ENCODE measurements around the gene TEX264. TPM values are rescaled to one million over a fixed set of nuclear protein-coding genes. Genes with fewer than 3 reads are reported as not detected.
A peak's percentile ranks its signal among the peaks of the same experiment; 100 is the strongest.

TEX264 gene
- 57.4 and 59.6 TPM in 2 replicates for total RNA-seq
- polyA plus RNA-seq: 98.7 and 103 TPM in 2 replicates

- Histone ChIP-seq H3K27ac (peak within 1 kb of the TSS; percentile 90), H3K4me2 (peak within 1 kb of the TSS; percentile 94), H4K20me1 (ENCODE audit: insufficient read depth, poor library complexity, severe bottlenecking) (no peaks in the 10 kb centered on the region), H3K9me3 (ENCODE audit: low read depth) (no peaks in the 10 kb centered on the region), H3K79me2 (peaks cover 21% of the 10 kb centered on the region), H3K9me2 (replicated peaks; ENCODE audit: insufficient read depth) (no peaks in the 10 kb centered on the region), H3K4me3 (peak within 1 kb of the TSS; percentile 84), H3K4me1 (ENCODE audit: insufficient read depth) (peaks cover 13% of the 10 kb centered on the region), H3K36me3 (replicated peaks; ENCODE audit: insufficient read depth, low read depth) (no peaks in the 10 kb centered on the region), H3K27me3 (no peaks in the 10 kb centered on the region), H2AFZ (peak within 1 kb of the TSS; percentile 95)
- TF ChIP-seq EZH2phosphoT487 (IDR thresholded peaks at IDR 0.05; ENCODE audit: low read depth, severe bottlenecking, unreplicated experiment): no peak
- no peak for TF ChIP-seq CTCF (IDR thresholded peaks at IDR 0.05; ENCODE audit: poor library complexity)
- no peak for TF ChIP-seq EZH2 (IDR thresholded peaks at IDR 0.05; ENCODE audit: borderline replicate concordance)
- WGBS (ENCODE audit: low lambda C conversion rate, missing lambda C conversion rate): 3% methylated on average over 56 of the region's 81 CpGs
- DNase-seq (ENCODE audit: low spot score): peak; percentile 96
Measured at GRCh38 chr3:51670823-51671733, at the start of gene TEX264. Gene TEX264 (plus strand): TSS chr3:51671252. CDS start chr3:51674305, 3,053 bp downstream.

DNA sequence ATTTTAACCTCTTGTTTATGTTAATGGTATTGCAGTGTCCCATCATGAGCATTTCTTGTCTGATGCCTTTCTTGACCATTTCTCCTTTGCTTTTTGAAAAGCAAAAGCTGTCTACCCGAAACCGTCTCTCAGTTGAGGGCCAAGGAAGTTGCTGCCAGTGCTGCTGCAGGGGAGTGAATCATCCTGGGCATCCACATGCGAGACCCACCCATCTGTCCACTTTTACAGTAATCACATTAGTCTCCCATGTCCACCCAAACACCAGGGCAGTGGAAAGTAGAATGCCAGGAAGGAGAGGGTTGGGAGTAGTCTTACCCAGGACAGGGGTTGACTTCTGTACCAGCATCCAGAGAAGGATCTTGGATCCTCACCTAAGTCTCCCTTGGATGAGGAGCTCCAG, 48.6 kb upstream of the TEX264 start:
- Histone ChIP-seq H3K79me2 (peaks cover 23% of the 10 kb centered on the region), H2AFZ (no peak overlapping the region), H3K4me2 (no peak overlapping the region), H3K4me3 (no peak overlapping the region), H3K27me3 (no peaks in the 10 kb centered on the region), H3K9me3 (ENCODE audit: low read depth) (no peaks in the 10 kb centered on the region), H3K4me1 (ENCODE audit: insufficient read depth) (peaks cover 22% of the 10 kb centered on the region), H3K27ac (no peak overlapping the region), H4K20me1 (ENCODE audit: insufficient read depth, poor library complexity, severe bottlenecking) (no peaks in the 10 kb centered on the region), H3K9me2 (replicated peaks; ENCODE audit: insufficient read depth) (no peaks in the 10 kb centered on the region), H3K36me3 (replicated peaks; ENCODE audit: insufficient read depth, low read depth) (no peaks in the 10 kb centered on the region)
- DNase-seq (ENCODE audit: low spot score): no peak
- WGBS (ENCODE audit: low lambda C conversion rate, missing lambda C conversion rate): 100% methylated on average over 3 of the region's 3 CpGs
- TF ChIP-seq EZH2 (IDR thresholded peaks at IDR 0.05; ENCODE audit: borderline replicate concordance) (no peak), EZH2phosphoT487 (IDR thresholded peaks at IDR 0.05; ENCODE audit: low read depth, severe bottlenecking, unreplicated experiment) (no peak), CTCF (IDR thresholded peaks at IDR 0.05; ENCODE audit: poor library complexity) (no peak)

DNA sequence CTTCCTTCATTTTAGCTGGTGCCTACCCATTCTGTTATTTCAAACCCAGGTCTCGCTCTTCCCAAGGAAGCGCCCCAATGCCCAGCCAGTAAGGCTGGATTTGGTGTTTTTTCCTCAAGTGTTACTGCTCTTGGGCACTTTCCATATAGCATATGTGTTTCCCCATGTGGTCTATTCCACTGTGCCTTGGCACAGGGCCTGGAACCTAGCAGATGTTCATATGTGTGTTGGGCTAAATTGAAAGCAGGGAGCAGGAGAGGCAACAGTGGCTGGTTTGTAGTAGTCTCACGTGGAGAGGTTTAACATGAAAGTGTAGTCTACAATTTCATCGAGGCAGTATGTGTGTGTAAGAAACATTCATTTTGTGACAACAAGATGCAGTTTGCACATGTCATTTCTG, 48.2 kb upstream of the TEX264 start:
- H3K36me3 ChIP-seq (replicated peaks; ENCODE audit: insufficient read depth, low read depth): no peaks in the 10 kb centered on the region
- no peak overlapping the region for H3K27ac ChIP-seq
- H3K9me2 ChIP-seq (replicated peaks; ENCODE audit: insufficient read depth): no peaks in the 10 kb centered on the region
- peaks cover 22% of the 10 kb centered on the region for H3K4me1 ChIP-seq (ENCODE audit: insufficient read depth)
- no peak overlapping the region for H3K4me2 ChIP-seq
- H3K9me3 ChIP-seq (ENCODE audit: low read depth): no peaks in the 10 kb centered on the region
- 84% methylated on average over 4 of the region's 4 CpGs for WGBS (ENCODE audit: low lambda C conversion rate, missing lambda C conversion rate)
- H4K20me1 ChIP-seq (ENCODE audit: insufficient read depth, poor library complexity, severe bottlenecking): no peaks in the 10 kb centered on the region
- DNase-seq (ENCODE audit: low spot score): peak; percentile 28
- no peaks in the 10 kb centered on the region for H3K27me3 ChIP-seq
- peaks cover 20% of the 10 kb centered on the region for H3K79me2 ChIP-seq
- no peak overlapping the region for H2AFZ ChIP-seq
- H3K4me3 ChIP-seq: no peak overlapping the region
- TF ChIP-seq EZH2 (IDR thresholded peaks at IDR 0.05; ENCODE audit: borderline replicate concordance) (no peak), CTCF (IDR thresholded peaks at IDR 0.05; ENCODE audit: poor library complexity) (no peak), EZH2phosphoT487 (IDR thresholded peaks at IDR 0.05; ENCODE audit: low read depth, severe bottlenecking, unreplicated experiment) (no peak)
